GM18517 (cell line): ENCODE data around the gene IKBKG.
"Not testable (repeated sequence)": the region's sequence is repeated elsewhere in the genome, so short reads cannot be mapped to it uniquely, and the experiment has no call there.

Experiments used
- ATAC-seq: cut with Tn5 transposase; IDR thresholded peaks from one replicate; pipeline ENCODE4 v1.9.1; 2021; ENCODE audit warnings: mild to moderate bottlenecking, moderate library complexity; ENCODE audit not compliant: unreplicated experiment

IKBKG gene

GRCh38 chrX:154547245-154548027, at the start of gene IKBKG:
Gene IKBKG (plus strand): TSS chrX:154547620. CDS start chrX:154552003, 4,383 bp downstream.
- peak; percentile 76 for ATAC-seq

- ATAC-seq: not testable (repeated sequence)
These were observed 46.0 kb upstream of the IKBKG start for GRCh38 chrX:154501423-154501822.

- ATAC-seq: no peak
These were observed 45.3 kb upstream of the IKBKG start for GRCh38 chrX:154502098-154502497.

GRCh38 chrX:154502989-154503388, 44.4 kb upstream of the IKBKG start:
- no peak for ATAC-seq

- ATAC-seq: no peak
These were observed 41.7 kb upstream of the IKBKG start for GRCh38 chrX:154505734-154506133.

GRCh38 chrX:154506483-154507332, 40.7 kb upstream of the IKBKG start:
- ATAC-seq: no peak

- no peak for ATAC-seq
These were observed 39.6 kb upstream of the IKBKG start for GRCh38 chrX:154507673-154508383.

- ATAC-seq: no peak
These were observed 39.1 kb upstream of the IKBKG start for GRCh38 chrX:154508384-154508745.

- ATAC-seq: no peak
These were observed 38.0 kb upstream of the IKBKG start for GRCh38 chrX:154509455-154509854.

GRCh38 chrX:154511761-154512160, 35.7 kb upstream of the IKBKG start:
- ATAC-seq: no peak

GRCh38 chrX:154512879-154513553, 34.4 kb upstream of the IKBKG start:
- no peak for ATAC-seq

GRCh38 chrX:154513716-154514115, 33.7 kb upstream of the IKBKG start:
- ATAC-seq: no peak

- no peak for ATAC-seq
These were observed 32.1 kb upstream of the IKBKG start for GRCh38 chrX:154515090-154515965.

GRCh38 chrX:154515966-154516655, 31.3 kb upstream of the IKBKG start, which contains the start of gene FAM3A:
Gene FAM3A (minus strand): TSS chrX:154516232. CDS start chrX:154515772, 460 bp downstream.
- ATAC-seq: peak; percentile 69

GRCh38 chrX:154516656-154517100, 30.7 kb upstream of the IKBKG start:
- ATAC-seq: peak; percentile 4

- no peak for ATAC-seq
These were observed 30.2 kb upstream of the IKBKG start for GRCh38 chrX:154517101-154517781.

- ATAC-seq: no peak
These were observed 28.0 kb upstream of the IKBKG start for GRCh38 chrX:154519389-154519788.
